Ureter (tissue), 1 donor: ENCODE data around the gene ADAM12. TPM values are rescaled to one million over a fixed set of nuclear protein-coding genes. Genes with fewer than 3 reads are reported as not detected.
"Not testable (repeated sequence)": the region's sequence is repeated elsewhere in the genome, so short reads cannot be mapped to it uniquely, and the experiment has no call there.

ENCODE experiments used
- DNase-seq: peaks from one replicate; pipeline ENCODE4 v3.0.0-alpha.2; 2020; ENCODE audit warnings: low spot score
- total RNA-seq: library from RNA; stranded (reverse); gene quantifications from one replicate; pipeline ENCODE4 v1.2.4, GENCODE V29; 2023
- donor health status: DM: yes; HTN: yes; CAD: no.

The ADAM12 gene
- total RNA-seq, 1 donor from 2014 or later = 12.3 TPM

DNA sequence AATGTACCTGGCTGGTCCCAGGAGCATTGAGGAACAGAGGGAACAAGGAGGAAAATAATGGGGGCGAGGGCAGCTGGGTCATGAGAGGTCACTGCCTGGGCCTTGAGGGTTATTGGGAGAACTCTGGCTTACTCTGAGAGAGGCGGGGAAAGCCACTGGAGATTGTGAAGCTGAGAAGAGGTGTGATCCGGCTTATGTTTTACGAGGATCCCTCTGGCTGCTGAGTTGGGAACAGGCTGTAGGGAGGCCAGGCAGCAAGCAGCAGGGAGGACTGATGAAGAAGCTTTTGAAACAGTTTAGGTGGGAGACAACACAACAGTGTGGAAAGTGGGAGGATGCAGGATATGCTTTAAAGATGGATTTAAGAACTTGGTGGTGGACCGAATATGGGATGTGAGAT lies 404.6 kb downstream of the ADAM12 start:
- DNase-seq = no peak

DNA sequence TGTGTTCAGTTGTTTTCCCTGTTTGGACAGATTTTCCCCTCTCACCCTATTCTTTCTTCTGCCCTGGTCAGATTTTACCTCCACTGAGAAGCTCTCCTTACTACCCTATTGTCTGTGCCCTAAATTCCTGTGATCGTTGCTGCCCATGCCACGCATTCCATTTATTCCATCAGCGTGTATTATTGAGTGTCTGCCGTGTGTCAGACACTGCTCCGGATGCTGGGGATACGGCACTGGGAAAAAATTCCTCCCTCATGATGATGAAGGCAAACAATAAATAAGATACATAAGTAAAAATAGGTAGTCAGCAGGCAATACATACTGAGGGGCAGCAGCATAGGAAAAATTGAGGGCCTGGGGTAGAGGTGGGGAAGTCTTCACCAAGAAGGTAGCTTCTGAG lies 405.1 kb downstream of the ADAM12 start:
- no peak for DNase-seq

DNA sequence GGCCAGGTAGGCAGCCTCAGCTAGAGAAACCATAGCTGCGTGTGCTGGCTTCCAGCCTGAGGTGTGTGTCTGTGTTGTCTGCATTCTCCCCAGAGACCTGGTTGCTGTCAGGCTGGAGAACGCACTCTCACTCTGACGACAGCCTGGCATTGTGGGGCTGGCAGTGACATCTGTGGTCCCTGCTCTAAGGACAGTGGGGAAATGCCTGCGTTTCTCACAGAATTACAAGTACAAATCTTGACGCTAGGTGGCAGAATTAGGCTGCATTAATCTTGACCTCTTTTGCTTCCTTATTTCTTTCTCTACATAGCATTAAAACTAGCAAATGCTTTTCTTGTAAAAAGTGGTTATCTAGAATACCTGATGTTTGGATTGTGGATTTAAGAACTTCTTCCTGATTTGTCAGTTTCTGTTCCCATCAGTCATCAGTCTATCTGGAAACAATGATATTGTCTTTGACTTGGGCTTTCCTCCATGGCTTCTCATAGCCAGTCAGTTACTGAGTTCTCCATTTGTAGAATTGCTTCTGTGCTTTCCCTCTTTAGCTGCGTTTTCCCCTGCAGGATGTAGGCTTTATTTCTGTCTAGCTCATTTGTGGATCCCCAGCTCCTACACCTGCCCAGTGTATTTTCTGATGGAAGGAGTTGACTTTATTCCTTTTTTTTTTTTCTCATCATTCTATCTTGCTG lies 405.9 kb downstream of the ADAM12 start:
- peak; percentile 54 for DNase-seq

DNA sequence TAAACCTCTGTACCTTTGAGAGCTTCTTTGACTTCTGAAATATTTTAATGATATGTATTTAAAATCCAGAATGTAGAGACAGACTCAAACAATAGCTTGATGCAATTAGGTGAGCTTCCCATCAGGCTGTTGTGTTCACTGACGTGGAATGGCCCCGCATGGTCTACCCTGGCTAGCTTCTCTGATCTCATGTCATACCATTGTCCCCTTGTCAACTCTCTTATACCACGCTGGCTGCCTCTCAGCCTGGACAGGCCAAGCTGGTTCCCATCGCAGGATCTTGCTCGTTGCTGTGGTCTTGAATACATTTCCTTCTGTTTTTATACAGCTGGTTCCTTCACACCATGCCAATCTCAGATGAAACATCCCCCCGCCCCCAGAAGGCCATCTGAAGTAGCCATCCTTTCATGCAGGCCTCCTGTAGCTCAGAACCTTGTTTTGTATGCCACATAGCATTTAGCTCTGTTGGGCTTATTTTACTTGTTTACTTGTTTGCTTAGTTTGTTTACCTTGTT lies 407.7 kb downstream of the ADAM12 start:
- DNase-seq = no peak

DNA sequence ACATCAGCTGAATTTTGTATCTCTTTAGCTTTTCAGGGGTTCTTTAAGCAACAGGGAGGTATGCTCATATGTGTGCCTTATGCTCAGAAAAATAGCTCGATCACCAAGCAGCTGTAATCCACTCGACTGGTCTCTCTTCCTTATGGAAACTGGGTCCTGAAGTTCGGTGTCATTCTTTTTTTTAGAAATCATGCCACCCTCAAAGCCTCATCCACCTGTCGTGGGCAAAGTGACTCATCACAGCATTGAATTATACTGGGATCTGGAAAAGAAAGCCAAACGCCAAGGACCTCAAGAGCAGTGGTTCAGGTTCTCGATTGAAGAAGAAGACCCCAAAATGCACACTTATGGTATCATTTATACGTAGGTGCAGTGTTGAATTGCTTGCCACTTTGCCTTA lies 408.3 kb downstream of the ADAM12 start:
- no peak for DNase-seq

DNA sequence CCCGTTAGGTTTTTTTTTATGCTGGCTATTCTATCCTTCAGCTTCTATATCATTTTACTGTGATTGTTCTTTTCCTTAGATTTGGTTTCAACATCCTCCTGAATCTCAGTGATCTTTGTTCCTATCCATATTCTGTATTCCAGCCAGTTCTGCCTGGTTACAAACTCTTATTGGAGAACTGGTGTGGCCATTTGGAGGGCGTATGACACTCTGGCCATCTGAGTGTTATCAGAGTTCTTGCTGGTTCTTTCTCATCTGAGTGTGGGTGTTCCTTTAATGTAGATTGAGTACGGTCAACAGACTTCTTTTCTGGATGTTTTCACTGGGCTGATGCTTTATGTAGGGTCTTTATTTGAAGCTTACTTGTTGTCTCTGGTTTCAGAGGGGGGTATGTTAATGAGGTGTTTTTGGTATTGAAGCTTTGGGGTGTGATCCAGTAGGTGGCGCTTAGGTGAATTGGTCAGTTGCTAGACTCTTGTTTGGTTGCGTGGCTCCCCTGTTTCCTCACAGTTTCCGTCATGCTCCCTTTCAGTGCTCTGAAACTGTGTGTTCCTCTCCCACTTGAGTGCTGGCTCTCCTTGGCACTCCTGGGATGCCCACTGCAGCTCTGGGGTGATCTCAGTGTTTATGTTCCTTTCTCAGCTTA lies 411.2 kb downstream of the ADAM12 start:
- no peak for DNase-seq

DNA sequence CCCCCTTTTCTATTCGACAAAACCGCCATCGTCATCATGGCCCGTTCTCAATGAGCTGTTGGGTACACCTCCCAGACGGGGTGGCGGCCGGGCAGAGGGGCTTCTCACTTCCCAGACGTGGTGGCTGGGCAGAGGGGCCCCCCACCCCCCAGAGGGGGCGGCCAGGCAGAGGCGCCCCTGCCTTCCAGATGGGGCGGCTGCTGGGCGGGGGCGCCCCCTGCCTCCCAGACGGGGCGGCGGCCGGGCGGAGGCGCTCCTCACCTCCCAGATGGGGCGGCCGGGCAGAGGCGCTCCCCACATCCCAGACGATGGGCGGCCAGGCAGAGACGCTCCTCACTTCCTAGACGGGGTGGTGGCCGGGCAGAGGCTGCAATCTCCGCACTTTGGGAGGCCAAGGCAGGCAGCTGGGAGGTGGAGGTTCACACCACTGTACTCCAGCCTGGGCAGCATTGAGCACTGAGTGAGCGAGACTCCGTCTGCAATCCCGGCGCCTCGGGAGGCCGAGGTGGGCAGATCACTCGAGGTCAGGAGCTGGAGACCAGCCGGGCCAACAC lies 418.1 kb downstream of the ADAM12 start:
- DNase-seq = not testable (repeated sequence)

DNA sequence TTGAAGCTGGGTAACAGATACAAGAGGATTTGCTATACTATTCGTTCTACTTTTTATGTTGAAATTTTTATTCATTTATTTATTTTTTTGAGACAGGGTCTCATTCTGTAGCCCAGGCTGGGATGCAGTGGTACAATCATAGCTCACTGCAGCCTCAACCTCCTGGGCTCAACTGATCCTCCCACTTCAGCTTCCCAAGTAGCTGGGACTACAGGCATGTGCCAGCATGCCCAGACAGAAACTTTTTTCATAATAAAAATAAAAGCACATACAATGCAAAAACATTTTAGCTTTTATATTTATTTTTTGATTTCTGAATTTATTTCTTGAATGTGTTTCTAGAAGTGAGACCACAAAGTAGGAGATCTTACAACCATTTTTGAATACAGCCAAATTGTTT lies 420.7 kb downstream of the ADAM12 start:
- DNase-seq = no peak

DNA sequence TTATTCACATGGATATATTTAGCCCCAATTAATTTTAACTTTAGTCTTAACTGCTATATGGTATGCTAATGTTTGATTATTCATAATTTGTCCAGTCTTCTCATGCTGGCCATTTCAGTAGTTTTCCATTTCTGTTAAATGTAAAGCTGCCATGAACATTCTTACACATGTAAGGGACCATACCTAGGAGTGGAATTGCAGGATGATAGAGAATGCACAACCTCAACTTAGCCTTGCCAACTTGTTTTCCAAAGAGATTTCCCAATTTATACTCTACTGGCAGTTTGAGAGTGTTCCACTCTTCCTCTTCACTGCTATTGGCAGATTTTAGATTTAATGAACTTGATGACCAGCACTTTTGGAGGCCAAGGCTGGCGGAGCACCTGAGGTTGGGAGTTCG lies 423.7 kb downstream of the ADAM12 start:
- DNase-seq = no peak
